GM04504 (cell line): ENCODE data around the gene POLH.
A peak's percentile ranks its signal among the peaks of the same experiment; 100 is the strongest.

Source experiments
- DNase-seq: peaks from one replicate; pipeline ENCODE4 v3.0.0-alpha.2; 2012; ENCODE audit warnings: low read depth

Gene POLH

DNA sequence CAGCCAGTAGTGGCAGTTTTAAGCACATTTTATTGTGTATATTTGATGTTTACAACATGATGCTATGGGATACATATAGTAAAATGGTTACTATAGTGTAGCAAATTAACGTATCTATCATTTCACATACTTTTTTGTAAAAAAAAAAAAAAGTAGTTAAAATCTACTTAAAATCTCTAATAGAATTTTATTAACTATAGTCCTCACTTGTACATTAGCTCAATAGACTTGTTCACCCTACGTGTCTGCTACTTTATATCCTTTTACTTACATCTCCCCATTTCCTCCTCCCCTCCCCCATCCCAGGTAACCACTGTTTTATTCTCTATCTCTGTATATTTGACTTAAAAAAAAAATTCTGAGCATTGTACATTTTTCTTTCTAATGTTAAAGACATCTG, 30.0 kb downstream of the POLH start:
- DNase-seq: no peak

- DNase-seq: peak; percentile 49
Observed at GRCh38 chr6:43608310-43608763, 32.4 kb downstream of the POLH start.

DNA sequence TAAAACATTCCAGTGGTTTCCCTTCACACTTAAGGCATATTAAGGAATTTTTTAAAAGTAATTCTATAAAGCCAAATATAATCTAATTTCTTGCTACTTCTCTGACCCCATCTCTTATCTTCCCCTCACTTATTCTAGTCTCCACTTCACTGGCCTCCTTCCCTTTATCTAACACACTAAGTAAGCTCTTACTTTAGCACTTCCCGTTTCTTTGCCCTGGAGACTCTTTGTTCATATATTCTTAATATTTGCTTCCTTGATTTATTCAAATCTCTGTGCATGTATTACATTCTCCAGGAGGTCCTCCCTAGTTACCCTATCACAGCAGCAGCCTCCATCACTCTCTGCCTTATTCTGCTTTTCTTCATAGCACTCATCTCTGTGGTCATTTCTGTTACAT, 32.8 kb downstream of the POLH start:
- DNase-seq: no peak

- DNase-seq: no peak
Observed at GRCh38 chr6:43609402-43609801, 33.4 kb downstream of the POLH start.

- DNase-seq: no peak
Observed at GRCh38 chr6:43610431-43610830, 34.4 kb downstream of the POLH start.

- no peak for DNase-seq
Observed at GRCh38 chr6:43613721-43614395, 37.9 kb downstream of the POLH start.

- no peak for DNase-seq
Observed at GRCh38 chr6:43614396-43614730, 38.4 kb downstream of the POLH start.

GRCh38 chr6:43616725-43617472, 40.9 kb downstream of the POLH start:
- no peak for DNase-seq

DNA sequence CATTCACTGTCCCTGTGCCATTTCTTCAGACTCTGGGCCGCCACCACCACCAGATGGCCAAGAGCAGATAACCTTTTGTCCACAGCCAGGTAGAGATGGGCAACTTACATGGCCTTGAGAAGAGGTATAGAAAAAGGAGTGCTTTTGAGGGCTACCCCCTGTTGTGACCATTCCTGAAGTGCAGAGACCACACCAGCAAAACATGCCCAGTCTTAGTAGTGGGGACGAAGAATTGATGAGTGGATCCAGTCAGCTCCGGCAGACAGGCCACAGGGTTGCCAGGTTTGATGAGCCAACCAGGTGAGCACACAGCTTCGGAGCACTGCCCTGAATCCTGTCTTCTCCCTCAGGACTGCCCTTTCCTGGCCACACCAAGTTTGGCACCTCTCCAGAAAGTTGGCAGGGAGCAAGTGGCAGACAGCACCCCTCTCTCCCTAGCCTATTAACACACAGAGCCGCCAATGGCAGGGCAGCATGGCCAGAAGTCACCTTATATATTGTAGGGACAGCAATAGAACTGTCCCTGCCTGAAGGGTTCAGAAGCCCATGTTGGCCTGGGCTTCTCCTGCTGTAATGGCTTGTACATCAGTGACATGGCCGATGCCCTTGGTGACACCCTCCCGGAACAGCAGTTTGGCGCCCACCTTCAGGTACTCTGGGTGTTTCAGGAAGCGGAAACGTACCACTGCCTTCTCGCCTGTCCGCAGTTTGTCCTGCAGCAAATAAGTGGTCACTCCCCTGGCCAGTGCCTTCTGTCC, 45.3 kb downstream of the POLH start:
- DNase-seq: no peak

- DNase-seq: no peak
Observed at GRCh38 chr6:43621836-43622180, 45.8 kb downstream of the POLH start.

GRCh38 chr6:43622541-43622940, 46.6 kb downstream of the POLH start:
- DNase-seq: no peak

DNA sequence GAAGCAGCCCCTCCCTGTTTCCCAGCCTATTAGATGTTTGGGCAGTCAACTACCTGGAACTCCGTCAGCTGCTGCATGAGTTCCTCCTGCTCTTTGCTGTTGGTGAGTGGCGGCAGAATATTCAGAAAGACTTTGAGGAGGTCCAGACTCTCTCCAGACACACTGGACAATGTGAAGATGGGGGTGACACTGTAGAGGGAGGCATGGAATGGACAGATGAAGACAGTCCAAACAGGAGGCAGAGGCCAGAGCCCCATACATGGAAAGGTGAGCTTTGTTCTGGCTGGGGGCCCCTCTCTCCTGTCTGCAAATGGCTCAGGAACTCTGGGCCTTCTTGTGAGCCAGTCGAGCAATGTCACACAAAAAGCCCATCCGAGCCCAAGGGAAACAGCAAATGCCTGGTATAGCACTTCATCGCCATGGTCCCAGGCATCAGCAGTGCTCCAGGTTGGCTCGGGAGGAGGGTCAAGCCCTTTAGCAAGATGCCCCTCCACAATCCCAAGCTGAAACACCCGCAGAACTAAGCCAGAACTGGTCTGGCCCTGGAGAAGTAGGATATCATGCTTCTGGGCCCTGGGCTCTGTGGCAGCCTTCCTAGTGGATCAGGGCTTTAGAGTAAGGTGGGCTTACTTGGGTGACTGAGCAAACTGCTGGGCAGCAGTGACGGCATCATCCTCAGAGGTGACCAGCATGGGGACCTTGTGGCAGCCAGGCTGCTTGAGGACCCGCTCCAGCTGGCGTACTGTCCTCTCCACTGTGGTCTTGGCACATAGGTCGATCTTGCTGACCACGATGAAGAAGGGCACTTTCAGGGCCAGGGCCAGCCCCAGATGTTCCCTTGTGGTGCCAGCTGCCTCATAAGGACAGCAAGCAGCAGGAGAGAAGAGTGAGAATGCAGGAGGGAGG, 48.1 kb downstream of the POLH start:
- DNase-seq: no peak

GRCh38 chr6:43624786-43625288, 48.9 kb downstream of the POLH start:
- DNase-seq: no peak

DNA sequence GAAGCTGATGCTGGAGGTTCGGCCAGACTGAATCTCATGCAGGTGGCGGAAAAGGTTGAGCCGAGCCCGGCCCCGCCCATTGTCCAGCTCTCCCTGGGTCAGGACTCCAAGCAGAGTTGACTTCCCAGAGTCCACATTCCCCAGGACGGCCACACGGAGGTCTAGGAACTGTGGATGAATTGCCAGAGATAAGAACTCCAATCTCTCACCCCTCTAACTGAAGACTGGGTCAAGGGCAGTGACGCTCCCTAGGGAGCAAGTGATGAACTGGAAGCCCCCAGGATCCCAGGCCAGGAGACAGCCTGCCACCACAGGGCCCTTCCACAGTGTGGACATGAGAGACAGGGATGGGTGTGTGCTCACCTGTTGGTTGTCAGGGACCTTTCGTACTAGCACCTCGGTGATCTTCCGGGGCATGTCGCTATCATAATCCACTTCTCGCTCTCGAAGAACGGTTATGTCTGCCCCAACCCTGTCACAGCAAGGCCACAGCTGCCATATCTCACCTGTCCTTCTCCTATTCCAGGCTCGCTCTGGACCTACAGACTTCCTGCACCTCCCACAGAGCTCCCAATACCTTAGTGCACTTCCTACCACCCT, 49.5 kb downstream of the POLH start:
- no peak for DNase-seq

DNA sequence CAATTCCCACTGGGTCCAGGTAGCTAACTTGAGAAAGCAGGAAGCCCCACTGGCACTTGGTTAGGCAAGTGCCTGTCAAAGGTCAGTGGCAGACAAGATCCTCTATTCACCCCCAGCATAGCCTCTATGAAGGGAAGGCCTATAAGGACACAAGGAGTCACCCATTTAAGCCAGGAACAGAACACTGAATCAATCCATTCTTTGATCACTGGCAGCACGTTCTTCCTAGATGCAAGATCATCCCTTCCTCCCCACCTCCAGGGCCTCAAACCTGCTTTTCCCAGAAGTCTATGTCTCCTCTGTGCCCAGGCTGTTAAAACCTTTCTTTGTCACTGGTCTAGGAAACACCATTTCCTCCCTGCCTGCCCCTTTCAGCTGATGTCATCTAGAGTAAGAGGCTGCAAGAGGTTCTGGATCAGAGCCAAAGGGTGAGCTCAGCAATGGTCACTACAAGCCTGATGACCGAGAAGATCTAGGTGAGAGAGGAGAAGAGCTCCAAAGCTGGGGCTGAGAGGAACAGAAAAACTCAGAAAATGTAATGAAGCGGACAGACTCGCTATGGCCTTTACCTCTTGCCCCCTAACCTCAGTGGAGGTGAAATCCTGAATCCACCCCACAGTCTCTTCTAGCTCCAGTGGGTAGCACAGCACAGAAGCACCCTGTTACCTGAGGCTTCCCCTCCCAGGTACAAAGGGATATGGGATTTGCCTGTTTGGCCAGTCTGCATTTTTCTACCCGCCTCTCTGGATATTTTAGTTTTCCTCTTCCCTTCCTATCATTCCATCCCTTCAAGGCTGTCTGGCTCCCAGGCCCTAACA, 51.2 kb downstream of the POLH start:
- DNase-seq: peak; percentile 95

GRCh38 chr6:43628393-43629103, 52.6 kb downstream of the POLH start:
- DNase-seq: no peak

- peak; percentile 98 for DNase-seq
Observed at GRCh38 chr6:43629104-43629504, 53.1 kb downstream of the POLH start, which contains the start of gene GTPBP2. GTPBP2 (minus strand) TSS chr6:43629264; CDS start chr6:43629162, 102 bp downstream.

DNA sequence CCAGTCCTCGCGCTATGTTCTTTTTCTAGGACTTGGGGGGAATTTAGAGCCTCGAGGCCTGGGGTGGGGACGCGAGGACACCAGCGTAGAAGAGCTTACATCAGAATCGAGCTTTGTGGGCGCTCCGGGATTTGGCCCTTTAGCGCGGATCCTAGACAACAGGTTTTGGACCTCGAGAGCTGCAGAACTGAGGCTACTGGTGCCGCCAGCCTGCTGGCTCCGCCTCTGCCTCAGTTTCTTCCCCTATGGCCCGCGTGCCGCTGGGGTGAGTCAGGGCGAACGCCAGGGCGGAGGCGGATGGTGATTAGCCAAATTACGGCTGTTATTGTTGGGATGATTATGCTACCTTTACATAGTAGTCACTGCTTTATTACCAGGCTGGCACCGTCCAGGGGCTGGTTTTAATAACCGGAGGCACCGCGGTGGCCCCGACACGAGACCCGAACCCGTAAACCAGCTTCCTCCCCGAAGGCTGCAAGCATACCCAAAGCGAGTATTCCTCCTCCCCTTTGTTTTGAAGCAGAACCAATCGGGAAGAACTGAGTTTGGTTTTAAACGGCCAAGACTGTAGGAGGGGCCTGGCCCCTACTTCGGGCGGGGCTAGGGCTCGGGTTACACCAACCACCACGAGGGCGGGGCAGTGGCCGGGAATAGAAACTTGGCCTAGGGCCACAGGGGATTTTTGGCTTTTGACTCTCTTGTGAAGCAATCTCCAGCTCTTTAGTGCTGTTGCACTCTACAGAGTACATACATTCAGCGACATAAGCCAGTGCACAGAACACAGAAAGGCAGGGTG, 53.7 kb downstream of the POLH start:
- peak; percentile 97 for DNase-seq
